Heart left ventricle (tissue), 16 donors: ENCODE data around the gene HDAC5. TPM values are rescaled to one million over a fixed set of nuclear protein-coding genes. Genes with fewer than 3 reads are reported as not detected.

Experiments used
- ATAC-seq, 4 donors: fragments of 200-7000 bp; cut with Tn5 transposase; one replicate each; pipeline ENCODE4 v1.9.1; 2020 to 2022; ENCODE audit warnings: moderate library complexity in 4 of 4, mild to moderate bottlenecking in 3 of 4, moderate number of reproducible peaks in 1 of 4
- DNase-seq, 5 donors: peaks; one replicate each; pipeline ENCODE4 v3.0.0-alpha.2; 2020
- H3K27ac ChIP-seq, 12 donors: fragments of 200-600 bp; sonication (generic) in 4 of 12; one replicate each; pipeline versions ENCODE4 v1.5.0 to v1.8.0; 2016 to 2022; ENCODE audit warnings: mild to moderate bottlenecking in 2 of 12
- H3K27me3 ChIP-seq, 9 donors: fragments of 200-600 bp; sonication (generic) in 2 of 9; one replicate each; pipeline versions ENCODE4 v1.5.1 to v1.8.0; 2016 to 2022; ENCODE audit warnings: mild to moderate bottlenecking in 3 of 9
- H3K36me3 ChIP-seq, 9 donors: fragments of 200-600 bp; sonication (generic) in 2 of 9; one replicate each; pipeline versions ENCODE4 v1.5.0 to v1.8.0; 2018 to 2022; ENCODE audit warnings: mild to moderate bottlenecking in 2 of 9
- H3K4me1 ChIP-seq, 12 donors: fragments of 200-600 bp; sonication (generic) in 4 of 12; one replicate each; pipeline versions ENCODE4 v1.5.0 to v1.8.0; 2016 to 2022; ENCODE audit warnings: mild to moderate bottlenecking in 3 of 12
- H3K4me3 ChIP-seq, 12 donors: fragments of 200-600 bp; sonication (generic) in 4 of 12; one replicate each; pipeline versions ENCODE4 v1.5.0 to v1.8.0; 2017 to 2022; ENCODE audit warnings: mild to moderate bottlenecking in 9 of 12, moderate library complexity in 4 of 12
- H3K9me3 ChIP-seq, 12 donors: fragments of 200-600 bp; sonication (generic) in 4 of 12; one replicate each; pipeline versions ENCODE4 v1.5.0 to v1.8.0; 2016 to 2022; ENCODE audit warnings: mild to moderate bottlenecking in 1 of 12
- CTCF ChIP-seq, 12 donors: fragments of 200-600 bp; sonication (generic) in 4 of 12; IDR thresholded peaks; one replicate each; pipeline versions ENCODE4 v1.5.0 to v1.8.0; 2018 to 2022; ENCODE audit warnings: antibody characterized with exemption in 12 of 12, mild to moderate bottlenecking in 5 of 12
- POLR2A ChIP-seq, 2 donors: fragments of 450-650 bp; IDR thresholded peaks; one replicate each; pipeline ENCODE4 v1.6.1; 2017; ENCODE audit warnings: antibody characterized with exemption in 2 of 2, mild to moderate bottlenecking in 2 of 2, moderate library complexity in 2 of 2
- WGBS, 4 donors: extraction: QIAGEN DNeasy Blood & Tissue Kit in 2 of 4; methylation state at CpG; one replicate each; pipeline versions ENCODE4 v1.1.5 to v1.1.7; 2013 to 2018; 5-methylcytosine and 5-hydroxymethylcytosine counted together
- intact Hi-C, 10 donors: fragments of 100-400 bp; cut with DNase I; formaldehyde crosslinking; loops; one replicate each; pipeline versions ENCODE4 v1.11.1 to v1.14.2; 2022
- polyA plus RNA-seq, 2 donors: library from polyadenylated mRNA; stranded (reverse); fragments of 200-250 nt; gene quantifications; one replicate each; pipeline ENCODE4 v1.2.3, GENCODE V29; 2013
- total RNA-seq, 9 donors: library from RNA; depleted of rRNA in 2 of 9; stranded (reverse); fragments of >200 nt in 2 of 9; fragmentation: NEBNext Ultra II Directional in 3 of 9; extraction: Animal tissue kit (Norgen Biotek cat#: 25700) in 3 of 9; gene quantifications; one replicate each; pipeline versions ENCODE4 v1.1.0 to v1.2.4, GENCODE V29; 2016 to 2023
- donor health status: ischemic (EF 13 %, LVEDD 7.1; RV severe dilation, severe dysfunction).
- donor health status: healthy with polysubstance abuse.
- donor health status: DM: no; HTN: yes; CAD: no.
- donor health status: DM: no; HTN: no; CAD: no.
- donor health status: ischemic (EF 25% LVEDD 6.9; RV normal size, moderate dysfunction).
- donor health status: ischemic (EF 25% LVEDD 5.7; RV mildly dilated, moderate dysfunction).
- donor health status: healthy.
- donor health status: DM: yes; HTN: yes; CAD: no.
- donor health status: ischemic (EF 35%, LVEDD 5.7; RV mildly dilated, moderate dysfunction).
- donor health status: nonischemic (EF 11% LVEDD 7.7; RV severe dilation, severe dysfunction).
- donor health status: DM: yes; HTN: yes; CAD: no.
- donor health status: PGD.
- donor health status: ischemic (EF 29% LVEDD 5.4; RV normal size, mild dysfunction).
- donor health status: nonischemic (EF 23%, LVEDD 6.1; RV moderate dilation, normal function).

The HDAC5 gene
- total and polyA plus RNA-seq, 11 donors: 54.6 to 283 (median 70.1) TPM

- intact Hi-C loops: loop anchor here in 2 of 10 donors (1.0 to 10.0 kb wide), 2 partner anchors 58 to 119 kb away; partner anchors contain the start of genes HDAC5 (in 1 of the 2) and TMUB2 (in 1 of the 2)
- 1 to 3% (median 2%) methylated on average over 9 of the region's 9 CpGs for WGBS, 4 donors
- ATAC-seq: no peak
- TF ChIP-seq POLR2A (IDR thresholded peaks at IDR 0.05): no peak
- TF ChIP-seq CTCF (IDR thresholded peaks at IDR 0.05): no peak
- Histone ChIP-seq H3K27ac (peak overlapping the region; percentile 86 to 98 (median 94)), H3K27me3 (no peaks in the 10 kb centered on the region), H3K4me3 (peak overlapping the region; percentile 48 to 93 (median 76)), H3K9me3 (no peaks in the 10 kb centered on the region), H3K36me3 (peaks cover 0 to 38% (median 31%) of the 10 kb centered on the region in 9 donors), H3K4me1 (peaks cover 0 to 51% (median 23%) of the 10 kb centered on the region in 12 donors)
- peak in 1 of 5 donors; percentile 11 for DNase-seq
These were observed 57.7 kb downstream of the HDAC5 start for GRCh38 chr17:44065668-44066203.

GRCh38 chr17:44063704-44064639 is 59.5 kb downstream of the HDAC5 start:
- TF ChIP-seq CTCF (IDR thresholded peaks at IDR 0.05) (no peak), POLR2A (IDR thresholded peaks at IDR 0.05) (no peak)
- 65 to 77% (median 67%) methylated on average over 10 of the region's 10 CpGs for WGBS, 4 donors
- H3K4me3 ChIP-seq: no peak overlapping the region
- H3K4me1 ChIP-seq: peaks cover 0 to 49% (median 30%) of the 10 kb centered on the region in 12 donors
- intact Hi-C loops: loop anchor here in 1 of 10 donors (10.0 kb wide), 1 partner anchor 121 kb away; the partner anchor contains the start of gene TMUB2
- H3K9me3 ChIP-seq: no peaks in the 10 kb centered on the region
- H3K36me3 ChIP-seq: peaks cover 0 to 51% (median 35%) of the 10 kb centered on the region in 9 donors
- H3K27ac ChIP-seq: peak overlapping the region in 1 of 12 donors; percentile 1
- H3K27me3 ChIP-seq: no peaks in the 10 kb centered on the region
- ATAC-seq (no peak), DNase-seq (no peak)

- Histone ChIP-seq H3K4me1 (peaks cover 0 to 48% (median 31%) of the 10 kb centered on the region in 12 donors), H3K27ac (no peak overlapping the region), H3K27me3 (no peaks in the 10 kb centered on the region), H3K9me3 (no peaks in the 10 kb centered on the region), H3K4me3 (no peak overlapping the region), H3K36me3 (peaks cover 0 to 59% (median 43%) of the 10 kb centered on the region in 9 donors)
- WGBS, 4 donors: 91 to 93% (median 93%) methylated on average over 15 of the region's 15 CpGs
- intact Hi-C loops: loop anchor here in 1 of 10 donors (10.0 kb wide), 1 partner anchor 122 kb away; the partner anchor contains the start of gene TMUB2
- DNase-seq: peak in 1 of 5 donors; percentile 24
- TF ChIP-seq CTCF (IDR thresholded peaks at IDR 0.05) (no peak), POLR2A (IDR thresholded peaks at IDR 0.05) (no peak)
- no peak for ATAC-seq
These were observed 60.6 kb downstream of the HDAC5 start for GRCh38 chr17:44062871-44063270.

GRCh38 chr17:44061446-44061845 is 62.0 kb downstream of the HDAC5 start:
- Histone ChIP-seq H3K4me1 (peaks cover 0 to 36% (median 23%) of the 10 kb centered on the region in 12 donors), H3K4me3 (no peak overlapping the region), H3K27me3 (no peaks in the 10 kb centered on the region), H3K9me3 (no peaks in the 10 kb centered on the region), H3K27ac (no peak overlapping the region), H3K36me3 (peaks cover 0 to 66% (median 46%) of the 10 kb centered on the region in 9 donors)
- ATAC-seq (no peak), DNase-seq (no peak)
- 38 to 54% (median 48%) methylated on average over 1 of the region's 1 CpG for WGBS, 4 donors
- intact Hi-C loops: loop anchor here in 1 of 10 donors (10.0 kb wide), 1 partner anchor 123 kb away; the partner anchor contains the start of gene TMUB2
- TF ChIP-seq POLR2A (IDR thresholded peaks at IDR 0.05) (no peak), CTCF (IDR thresholded peaks at IDR 0.05) (no peak)
